ENCODE results near the gene PRKN.

The PRKN gene

DNA sequence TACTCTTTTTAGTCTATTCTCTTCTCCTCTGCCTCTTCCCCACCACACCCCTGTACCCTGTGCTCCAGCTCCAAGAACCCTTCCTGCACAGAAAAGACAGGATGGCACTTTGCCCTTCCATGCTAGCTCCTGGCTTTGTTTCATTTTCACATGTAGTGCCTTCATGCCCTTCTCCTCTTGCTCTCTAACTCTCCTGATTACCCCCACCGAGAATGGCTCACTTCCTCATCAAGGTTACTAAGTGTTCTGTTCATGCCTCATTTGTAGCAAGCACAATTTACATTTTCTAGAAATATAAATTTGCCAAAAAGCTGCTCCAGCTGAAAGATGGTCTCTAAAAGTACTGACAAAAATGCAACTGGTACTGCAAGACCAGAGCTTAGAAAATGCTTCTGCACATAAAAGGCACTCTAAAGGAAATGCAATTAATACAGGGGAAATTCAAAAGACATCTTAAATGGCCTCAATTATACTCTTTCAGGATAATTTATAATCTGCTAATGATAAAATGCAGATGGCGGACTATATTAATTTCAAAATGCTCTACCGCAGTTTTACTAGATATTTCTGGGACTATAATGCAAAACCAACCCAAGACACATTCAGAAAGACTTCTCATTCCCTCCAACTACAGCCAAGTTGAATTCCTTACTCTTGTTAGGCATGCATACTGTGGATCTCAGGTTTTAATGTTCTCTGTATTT is 570.2 kb downstream of the PRKN start:
- no peak for DNase-seq

DNA sequence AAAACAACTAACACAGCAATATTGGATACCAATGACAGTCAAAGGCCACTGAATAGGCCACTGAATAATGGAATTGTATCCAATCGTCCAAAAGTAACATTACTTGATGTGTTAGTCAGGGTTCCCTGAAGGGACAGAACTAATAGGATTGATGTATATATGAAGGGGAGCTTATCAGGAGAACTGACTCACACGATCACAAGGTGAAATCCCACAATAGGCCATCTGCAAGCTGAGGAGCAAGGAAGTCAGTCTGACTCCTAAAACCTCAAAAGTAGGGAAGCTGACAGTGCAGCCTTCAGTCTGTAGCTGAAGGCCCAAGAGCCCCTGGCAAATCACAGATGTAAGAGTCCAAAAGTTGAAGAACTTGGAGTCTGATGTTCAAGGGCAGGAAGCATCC is 571.4 kb downstream of the PRKN start:
- no peak for DNase-seq

DNA sequence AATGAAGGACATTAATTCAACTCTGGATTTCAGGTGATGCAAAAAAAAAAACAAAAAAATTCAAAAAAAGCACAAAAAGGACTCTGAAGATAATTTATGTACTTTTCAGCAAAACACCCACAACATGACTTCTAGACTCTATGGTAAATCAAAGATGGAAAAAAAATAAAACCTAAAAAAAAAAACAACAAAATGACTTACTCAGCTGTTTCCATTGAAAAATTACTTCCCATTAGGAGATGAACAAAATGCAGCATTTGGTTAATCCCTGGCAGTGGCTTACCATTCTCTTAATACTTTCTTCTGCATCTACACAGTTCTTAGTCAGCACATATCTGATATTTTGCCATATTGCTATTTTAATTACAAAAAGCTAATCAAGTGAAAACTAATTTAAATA is 572.6 kb downstream of the PRKN start:
- DNase-seq, result no peak

DNA sequence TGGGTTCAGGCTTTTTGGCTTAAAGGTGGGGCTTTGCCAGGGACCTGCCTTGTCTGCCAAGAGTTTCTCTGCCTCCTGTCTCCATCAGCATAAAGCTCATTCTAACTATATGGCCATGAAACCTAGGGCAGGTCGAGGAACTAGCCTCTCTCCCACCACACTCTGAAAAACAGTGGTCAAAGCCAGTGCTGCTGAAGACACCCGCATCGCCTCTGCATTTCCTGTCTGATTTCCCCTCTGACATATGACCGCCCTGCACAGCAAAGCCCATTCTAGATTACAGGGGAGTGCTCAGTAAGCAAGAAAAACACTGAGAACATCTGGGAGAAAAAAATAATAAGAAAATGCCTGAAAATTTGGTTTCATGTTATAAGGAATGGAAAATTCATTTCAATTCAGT is 573.6 kb downstream of the PRKN start:
- DNase-seq, result no peak

DNA sequence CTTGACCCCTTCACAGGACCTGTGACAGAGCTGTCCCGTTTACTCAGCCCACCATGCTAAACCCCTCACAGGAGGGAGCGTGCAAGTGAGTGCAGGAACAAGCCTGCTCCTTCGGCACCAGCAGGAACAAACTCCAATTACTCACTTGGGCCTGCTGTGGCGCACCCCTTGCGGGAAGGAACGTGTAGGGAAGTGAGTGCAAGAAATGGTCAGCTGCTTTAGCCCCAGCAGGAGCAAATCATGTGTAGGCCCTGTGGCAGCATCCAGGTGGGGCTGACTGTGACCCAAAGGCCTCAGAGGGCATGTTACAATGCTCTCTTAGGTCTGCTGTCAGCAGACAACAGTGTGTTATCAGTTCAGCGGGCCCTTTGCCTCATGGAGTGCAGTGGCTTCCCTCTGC is 574.4 kb downstream of the PRKN start:
- no peak for DNase-seq

DNA sequence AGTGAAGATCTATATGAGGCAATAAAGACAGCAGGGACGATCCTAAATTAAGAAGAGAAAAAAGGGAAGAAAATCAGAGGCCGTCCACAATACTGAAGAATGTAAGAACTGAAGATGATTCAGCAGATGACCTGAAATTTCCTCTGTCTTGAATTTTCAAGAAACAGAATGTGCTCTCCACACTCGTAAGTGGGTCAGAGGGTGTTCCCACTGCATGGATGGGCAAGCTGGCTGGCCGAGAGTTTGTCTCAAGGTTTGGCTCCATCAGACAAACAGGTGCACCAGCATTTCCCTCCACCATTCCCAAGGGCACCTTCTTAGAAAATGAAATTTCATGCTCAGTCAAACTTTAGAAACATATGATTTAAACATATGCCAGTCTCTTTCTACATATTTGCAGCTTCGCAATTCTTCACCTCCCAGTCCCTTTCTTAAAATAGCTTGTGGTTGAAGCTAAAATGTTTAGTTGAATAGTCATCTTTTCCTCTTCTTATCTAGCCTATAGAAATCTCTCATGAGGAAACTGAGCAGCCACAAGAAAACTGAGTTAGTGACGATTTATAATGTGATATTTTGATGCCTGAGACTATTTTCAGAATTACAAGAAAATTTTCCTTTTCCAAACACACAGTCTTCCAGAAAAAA is 576.4 kb downstream of the PRKN start:
- no peak for DNase-seq

DNA sequence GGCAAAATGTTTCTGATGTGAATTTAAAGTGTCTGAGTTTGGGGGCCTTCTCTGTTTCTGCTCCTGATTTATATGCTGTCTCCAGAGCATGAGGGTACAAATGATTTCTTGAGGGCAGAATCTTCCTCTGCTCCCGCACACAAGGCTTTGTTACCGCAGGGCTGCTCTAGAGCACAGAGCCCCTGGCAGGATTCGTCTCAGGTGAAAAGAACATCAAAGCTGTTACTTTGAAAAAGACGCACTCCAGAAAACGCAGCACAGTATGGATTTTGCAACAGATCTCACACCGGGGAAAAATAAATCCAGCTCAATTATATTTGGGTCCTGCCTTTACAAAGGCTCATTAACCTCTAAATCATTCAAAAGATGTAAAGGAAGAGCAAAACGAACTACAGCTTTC is 577.3 kb downstream of the PRKN start:
- no peak for DNase-seq

DNA sequence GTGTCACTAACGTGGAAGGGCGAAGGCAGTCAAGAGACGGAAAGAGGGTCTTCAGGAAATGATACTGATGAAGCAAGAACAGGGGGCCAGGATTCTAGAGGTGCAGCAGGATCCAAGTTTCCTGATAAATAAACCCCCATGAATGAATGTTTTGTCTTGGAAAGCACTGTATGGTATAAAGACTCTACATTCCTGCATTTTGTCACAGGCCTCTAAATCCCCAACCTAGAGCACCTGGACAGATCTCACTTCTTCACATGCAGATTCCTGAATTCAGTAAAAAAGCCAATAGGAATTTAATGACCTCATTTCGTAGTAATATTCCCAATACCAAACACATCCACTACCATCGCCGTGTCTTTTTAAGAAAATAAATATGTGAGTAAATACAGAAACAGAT is 577.8 kb downstream of the PRKN start:
- DNase-seq, result no peak

DNA sequence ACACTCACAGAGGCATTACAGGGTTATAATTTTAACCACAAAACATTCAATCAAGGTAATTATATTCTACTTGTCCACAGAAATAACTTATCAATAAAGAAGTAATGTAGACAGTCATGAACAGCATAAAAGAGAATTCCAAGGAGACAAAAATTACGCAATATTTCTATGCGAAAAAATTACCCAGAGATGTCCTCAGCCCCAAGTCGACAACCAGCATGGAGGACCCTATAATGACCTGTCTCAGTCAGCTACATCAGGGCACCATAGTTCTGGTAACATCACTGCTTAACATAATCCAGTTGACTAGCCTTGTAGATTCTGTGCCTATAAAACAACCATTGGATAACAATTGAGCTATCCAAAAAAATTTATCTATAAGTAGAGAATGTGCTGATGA is 579.8 kb downstream of the PRKN start:
- DNase-seq, result no peak

DNA sequence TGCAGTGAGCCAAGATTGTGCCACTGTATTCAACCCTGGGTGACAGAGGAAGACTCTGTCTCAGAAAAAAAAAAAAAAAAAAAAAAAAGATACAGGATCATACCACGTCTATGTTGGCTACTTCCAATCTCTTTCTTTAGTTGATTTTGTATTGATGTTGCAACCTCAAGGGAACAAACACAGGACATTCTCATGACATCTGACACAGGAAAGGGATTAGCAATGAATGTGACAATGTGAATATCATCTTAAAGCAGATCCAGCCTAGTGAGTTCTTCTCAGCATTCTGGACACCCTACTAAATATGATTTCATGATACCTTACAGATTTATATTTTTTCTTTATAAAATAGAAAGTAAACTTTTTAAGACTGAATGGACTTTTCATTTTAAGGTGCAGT is 580.3 kb downstream of the PRKN start:
- DNase-seq, result no peak

DNA sequence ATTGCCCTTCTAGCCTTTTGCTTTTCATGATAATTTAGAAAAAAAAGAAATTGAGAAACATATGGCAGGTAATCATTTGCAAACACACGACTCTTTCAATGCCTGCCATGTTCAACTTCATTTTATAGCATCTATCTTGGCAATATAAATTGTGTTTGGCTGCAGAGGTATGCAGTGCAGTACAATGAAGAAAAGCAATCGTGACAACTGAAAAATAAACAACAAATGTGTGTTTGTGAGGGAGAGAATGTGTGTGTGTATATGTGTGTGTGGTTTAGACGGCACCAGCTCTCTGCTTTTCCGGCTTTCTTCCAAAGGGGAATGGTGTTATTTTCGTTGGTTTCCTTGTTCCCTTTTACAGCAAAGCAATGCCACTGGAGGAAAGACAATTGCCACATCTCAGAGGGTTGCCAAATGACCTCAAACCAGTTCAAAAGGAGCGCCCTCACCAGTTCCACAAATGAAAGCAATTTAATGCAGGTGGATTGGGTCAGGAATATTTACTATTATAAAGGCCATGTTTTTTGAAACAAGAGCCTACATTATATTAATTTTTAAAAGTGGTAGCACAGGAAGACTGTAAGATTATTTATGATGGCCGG is 587.2 kb downstream of the PRKN start:
- DNase-seq, result no peak

DNA sequence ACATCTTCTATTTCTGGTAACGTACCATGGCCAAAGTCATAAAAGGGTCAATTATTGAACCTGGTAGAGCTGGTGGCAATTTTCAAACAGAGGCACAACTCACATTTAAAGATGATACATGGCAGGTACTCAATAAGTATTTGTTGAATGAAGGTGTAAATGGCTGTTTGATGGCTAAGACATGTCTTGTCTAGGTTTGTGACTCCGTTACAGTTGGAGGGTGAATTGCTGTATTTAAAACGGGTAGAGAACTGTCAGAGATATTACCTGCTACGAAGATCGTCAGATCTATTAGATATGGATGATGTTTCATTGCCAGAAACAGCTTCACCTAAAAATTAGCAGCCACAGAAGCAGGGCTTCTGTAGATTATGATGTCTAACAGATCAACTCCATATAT is 601.9 kb downstream of the PRKN start:
- DNase-seq, result no peak

DNA sequence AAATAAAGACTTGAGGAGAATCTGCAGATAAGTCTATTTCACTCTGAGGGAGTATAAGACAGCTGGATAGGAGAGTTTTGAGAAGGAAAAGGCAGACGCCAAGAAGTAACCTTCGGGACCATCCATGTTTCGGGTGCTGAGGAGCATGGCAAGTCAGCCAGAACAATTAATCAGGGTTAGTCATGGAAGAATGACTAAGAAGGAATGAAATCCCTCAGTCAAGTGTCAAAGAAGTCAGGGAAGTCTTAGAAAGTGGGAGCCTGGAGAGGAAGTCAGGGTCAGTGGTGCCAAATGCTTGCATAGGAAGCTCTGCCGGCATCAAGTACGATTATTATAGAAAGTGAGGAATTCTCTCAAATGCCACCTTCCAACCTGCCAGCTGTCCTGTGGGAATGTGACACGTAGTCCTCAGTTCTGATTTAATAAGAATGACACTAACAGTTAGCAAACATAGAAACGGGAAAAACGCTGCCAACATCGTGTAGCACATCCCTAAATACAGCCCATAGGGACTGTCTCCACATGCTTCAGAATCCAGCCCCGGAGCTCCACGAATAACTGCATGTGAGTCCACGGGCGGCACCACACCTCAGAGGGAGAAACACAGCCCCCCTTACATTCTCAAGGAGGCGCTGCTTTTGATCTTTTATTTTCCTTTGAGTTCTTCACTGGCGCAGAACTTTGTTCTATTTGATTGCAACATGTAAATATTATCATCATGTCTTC is 602.7 kb downstream of the PRKN start:
- DNase-seq, result no peak

DNA sequence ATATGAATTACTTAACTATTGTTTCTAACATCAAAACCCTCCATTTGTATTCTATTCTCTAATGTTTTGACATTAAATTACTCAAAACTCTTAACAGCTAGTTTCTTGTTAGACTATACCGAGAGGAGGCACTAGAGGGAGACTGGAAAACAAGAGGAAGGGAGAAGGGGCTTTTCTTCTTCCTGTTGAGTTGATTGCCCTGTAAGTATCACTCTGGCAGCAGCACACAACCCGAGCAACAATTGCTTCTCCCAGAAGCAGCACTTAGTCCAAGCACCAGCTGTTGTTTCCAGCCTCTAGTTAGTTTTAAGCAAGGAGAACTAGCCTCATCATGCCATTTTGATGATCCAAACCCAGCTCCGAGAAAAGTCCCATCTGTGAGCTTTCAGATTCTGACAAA is 603.8 kb downstream of the PRKN start:
- no peak for DNase-seq

DNA sequence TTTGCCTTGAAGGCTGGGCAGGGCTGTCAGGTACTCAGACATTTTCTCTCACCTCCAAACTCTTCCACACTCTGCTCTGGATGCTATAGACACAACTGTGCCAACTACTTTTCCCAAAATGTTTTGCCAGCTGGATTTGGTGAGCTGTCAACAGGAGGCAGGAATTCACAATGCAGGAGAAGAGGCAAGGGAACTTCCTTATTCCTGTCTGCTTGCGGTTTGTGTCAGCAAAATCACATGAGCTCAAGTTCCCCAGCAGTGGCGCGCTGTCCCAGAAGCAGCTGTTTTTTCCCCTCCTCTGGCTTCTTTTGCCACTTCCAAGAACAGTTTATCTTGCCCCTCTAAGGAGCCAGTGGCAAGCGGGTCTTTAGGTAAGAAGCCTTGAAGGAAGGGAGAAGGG is 608.2 kb downstream of the PRKN start:
- no peak for DNase-seq

DNA sequence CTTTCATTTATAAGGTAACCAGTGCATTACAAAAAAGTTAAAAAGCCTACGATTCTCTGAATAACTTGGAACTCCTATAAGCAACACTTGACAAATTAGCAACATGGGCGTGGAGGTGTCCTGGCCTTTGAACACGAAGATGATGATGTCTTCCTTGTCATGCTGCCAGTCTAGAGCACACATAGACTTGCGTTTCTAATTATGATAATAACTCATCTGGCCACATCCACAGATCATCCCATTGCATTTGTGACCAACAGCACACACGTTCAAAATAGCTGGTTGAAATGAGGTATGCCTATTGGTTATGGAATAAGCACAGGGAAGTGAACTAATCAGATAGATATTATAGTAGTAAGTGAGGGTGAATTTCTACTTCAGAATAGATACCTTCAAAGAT is 608.9 kb downstream of the PRKN start:
- no peak for DNase-seq

DNA sequence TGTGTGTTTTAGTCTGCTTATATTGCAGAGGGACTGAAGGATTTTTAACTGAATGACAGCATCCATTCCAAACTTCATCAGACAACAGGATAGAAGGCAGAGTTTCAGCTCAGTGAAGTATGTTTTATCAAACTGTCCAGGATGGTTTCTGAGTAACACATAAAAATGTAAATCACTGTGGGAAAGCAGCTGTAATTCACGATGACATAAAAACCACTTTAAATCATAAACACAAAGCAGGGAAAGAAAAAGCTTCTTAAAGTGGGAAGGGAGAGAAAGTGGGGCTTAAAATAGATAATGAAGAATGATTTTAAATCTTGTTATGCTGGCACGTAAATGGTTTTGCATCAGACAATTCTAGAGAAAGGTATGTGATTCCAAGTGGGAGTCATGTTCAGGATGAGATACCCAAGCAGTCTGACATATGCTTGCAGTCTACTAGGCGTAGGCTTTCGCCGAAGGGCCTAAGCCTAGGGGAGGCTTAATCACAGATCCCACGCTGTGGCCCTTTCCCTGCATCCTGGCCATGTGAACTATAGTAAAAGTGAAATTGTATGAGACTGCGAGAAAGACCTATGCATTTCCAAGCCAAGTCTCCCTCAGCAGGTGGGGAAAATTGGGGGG is 610.6 kb downstream of the PRKN start:
- DNase-seq, result no peak

DNA sequence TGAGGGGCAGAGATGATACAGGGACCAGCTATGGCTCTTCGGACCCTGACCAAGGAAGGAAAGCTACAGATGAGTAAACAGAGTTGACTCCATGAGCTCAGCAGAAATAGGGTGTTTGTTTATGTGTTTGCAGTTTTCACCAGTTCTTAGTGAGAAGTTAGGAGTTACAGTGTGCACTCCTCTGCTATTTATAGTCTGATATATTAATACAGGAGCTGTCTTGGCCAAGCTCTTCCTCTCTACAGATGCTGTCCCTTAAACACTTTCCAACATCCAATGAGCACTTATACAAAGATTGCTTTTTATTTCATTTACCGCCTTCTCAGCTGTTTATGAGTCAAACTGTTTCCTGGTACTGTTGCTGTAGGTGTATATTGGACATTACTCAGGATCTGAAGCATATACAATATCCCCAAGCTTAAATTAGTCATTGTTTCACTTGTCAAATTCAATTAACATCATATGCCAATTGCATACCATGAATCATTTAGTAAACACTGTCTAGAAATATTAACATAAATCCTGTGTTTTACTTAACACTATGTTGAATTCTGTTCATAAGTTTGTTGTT is 618.0 kb downstream of the PRKN start:
- DNase-seq, result no peak

DNA sequence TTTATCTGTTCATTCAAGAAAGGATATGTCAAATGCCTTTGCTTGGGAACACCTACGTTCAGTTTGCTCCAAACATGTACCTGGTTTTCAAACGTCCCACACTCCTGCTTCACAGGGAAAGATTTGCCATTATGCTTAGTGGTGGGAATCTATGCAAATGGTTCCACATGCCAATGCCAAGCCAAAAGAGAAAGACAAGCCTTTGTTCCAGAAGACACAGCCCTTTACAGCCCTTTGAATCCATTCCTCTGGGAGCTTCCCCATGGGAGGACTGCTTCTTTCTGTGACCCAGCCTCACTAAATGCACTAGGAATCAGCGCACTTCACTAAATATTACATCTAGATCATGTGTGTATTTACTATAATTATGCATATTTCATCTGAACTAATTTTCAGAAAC is 619.5 kb downstream of the PRKN start:
- DNase-seq, result no peak

DNA sequence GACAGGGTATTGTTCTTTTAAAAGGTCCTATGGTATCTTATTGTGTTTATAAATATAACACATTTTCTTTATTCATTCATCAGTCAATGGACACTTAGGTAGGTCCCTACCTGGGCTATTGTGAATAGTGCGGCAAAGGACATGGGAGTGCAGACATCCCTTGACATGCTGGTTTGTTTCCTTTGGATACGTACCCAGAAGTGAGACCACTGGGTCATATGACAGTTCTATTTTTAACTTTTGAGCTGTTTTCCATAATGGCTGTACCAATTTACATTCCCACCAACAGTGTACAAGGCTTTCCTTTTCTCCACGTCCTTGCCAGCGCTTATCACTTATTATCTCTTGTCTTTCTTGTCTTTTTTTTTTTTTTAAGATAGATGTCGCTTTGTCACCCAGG is 627.5 kb downstream of the PRKN start:
- DNase-seq, result no peak

DNA sequence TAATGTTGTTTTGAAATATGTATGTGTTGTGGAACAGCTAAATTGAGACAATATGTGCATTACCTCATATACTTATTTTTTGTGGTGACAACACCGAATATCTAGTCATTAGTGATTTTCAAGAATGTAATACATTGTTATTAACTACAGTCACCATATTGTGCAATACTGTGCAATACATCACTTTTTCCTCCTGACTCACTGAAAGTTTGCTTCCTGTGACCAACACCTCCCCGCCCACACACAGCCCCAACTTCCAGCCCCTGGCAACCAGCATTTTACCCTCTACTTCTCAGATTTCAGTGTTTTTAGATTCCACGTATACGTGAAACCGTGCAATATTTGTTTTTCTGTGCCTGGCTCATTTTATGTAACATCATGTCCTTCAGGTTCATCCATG is 627.9 kb downstream of the PRKN start:
- no peak for DNase-seq

DNA sequence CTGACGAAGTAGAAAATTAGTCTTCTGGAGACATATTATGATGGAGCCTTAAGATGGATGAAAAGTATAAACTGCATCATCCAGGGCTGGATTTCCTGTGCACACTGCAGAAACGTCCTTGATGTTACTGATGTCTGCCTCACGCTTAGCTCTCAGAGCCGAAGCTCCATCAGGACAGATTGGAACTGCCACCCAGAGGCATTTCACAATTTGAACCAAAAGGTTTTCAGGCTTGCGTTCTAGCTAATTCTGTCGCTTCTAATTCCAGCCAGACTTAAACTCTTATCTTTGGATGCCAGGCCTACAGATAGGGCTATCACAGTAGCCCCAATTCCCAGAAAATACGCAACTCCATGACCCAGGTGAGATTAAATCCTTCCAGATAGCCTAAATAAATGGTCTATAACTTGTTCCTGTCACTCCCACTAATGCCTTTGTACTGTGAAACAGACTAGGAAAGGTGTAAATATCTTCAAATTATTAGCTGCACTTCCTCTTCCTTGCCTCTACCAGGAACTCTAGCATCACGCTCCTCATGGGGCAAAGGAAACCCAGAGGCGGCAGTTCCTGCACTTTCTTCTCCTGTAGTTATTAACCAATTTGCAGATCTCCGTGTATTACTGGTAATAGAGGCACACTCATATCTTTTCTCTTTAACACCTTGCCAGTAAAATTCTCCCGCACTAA is 634.6 kb downstream of the PRKN start:
- no peak for DNase-seq

DNA sequence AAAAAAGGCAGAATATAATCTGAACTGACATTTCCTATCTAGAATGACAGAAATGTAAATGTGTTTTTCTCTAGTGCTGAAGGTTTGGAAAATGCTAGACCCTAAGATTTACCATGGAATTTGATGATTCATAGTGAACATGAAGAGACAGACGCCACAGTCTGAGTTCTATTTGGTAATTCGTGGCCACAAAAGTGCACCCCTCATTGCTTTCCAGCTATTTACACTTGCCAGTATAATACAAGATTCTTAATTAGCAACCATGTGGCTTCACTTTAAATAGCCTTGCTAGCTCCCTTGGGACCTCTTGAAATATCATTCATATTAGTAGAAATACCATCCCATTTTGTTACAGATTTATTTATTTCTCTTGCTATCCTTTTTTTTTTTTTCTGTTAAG is 636.8 kb downstream of the PRKN start:
- DNase-seq, result no peak

Measured in NCI-H774 (cell line).